ENCODE measurements around the gene CCDC50.

The CCDC50 gene

DNA sequence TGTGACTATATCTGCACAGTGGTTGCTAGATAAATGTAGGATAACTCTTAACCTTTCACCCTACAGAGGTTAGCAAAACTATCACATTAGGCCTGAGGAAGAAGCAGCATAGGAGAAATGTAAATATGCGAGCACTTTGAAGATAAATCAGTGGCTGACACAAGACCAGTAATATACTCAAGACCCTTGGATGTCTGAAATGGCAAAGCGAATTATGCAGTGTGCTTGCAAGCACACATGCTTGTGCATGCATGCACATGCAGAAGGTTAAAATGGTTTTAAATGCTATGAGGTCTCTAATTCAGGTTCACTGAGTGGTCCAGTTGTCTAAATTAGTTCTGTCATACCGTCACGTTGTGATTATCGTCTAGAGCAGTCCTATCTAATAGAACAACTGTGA is 14.7 kb downstream of the CCDC50 start:
- Mint-ChIP-seq H3K36me3 (ENCODE audit: insufficient read depth) (no peaks in the 10 kb centered on the region), H3K27ac (no peak overlapping the region), H3K27me3 (no peaks in the 10 kb centered on the region), H3K4me1 (ENCODE audit: low read depth in 2 of 2) (peaks cover 0 to 2% of the 10 kb centered on the region in 2 donors), H3K9me3 (peaks cover 0 to 3% of the 10 kb centered on the region in 2 donors), H3K4me3 (no peak overlapping the region)
- no peak for ATAC-seq (replicated peaks)
- no peak for DNase-seq

DNA sequence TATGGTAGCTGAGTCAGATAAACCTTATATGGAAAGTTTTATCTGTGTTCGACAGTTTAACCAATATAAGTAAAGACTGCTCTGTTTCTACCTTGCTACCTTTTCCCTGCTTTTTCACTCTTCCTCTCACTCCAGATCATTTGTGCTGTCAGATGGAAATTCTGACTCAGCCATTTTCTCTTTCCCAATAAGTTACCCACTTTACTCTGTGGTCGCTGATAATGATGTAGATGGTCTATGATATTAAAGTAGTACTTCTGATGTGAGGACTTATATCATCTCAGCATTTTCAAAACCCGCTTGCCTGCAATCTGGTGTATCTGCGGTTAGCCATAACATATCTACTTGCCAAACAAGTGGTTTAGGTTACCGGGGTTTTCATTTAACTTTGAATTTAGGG is 16.1 kb downstream of the CCDC50 start:
- Mint-ChIP-seq H3K4me1 (ENCODE audit: low read depth in 2 of 2) (peaks cover 0 to 2% of the 10 kb centered on the region in 2 donors), H3K36me3 (ENCODE audit: insufficient read depth) (no peaks in the 10 kb centered on the region), H3K27me3 (no peaks in the 10 kb centered on the region), H3K9me3 (peaks cover 0 to 3% of the 10 kb centered on the region in 2 donors), H3K27ac (no peak overlapping the region), H3K4me3 (no peak overlapping the region)
- ATAC-seq (replicated peaks) (no peak), DNase-seq (no peak)

DNA sequence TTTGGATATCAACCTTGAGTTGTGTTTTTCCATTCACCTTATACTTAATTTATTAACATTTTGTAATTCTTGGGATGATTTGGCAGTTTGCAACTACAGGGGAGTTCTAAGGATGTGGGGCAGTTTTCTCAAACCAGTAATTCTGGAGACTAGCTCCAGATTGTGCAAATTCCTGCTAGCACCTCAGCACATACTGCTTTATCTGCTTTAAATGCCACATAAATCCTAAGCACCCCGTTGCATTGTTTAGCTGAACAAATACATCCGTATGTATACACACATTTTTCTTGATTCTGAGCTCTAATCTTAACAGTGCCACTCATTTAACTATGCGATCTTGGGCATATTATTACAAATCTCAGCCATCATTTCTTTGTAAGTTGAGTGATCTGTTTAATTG is 18.0 kb downstream of the CCDC50 start:
- ATAC-seq (replicated peaks), result no peak
- no peaks in the 10 kb centered on the region for H3K36me3 Mint-ChIP-seq (ENCODE audit: insufficient read depth)
- H3K27ac Mint-ChIP-seq, result no peak overlapping the region
- no peak for DNase-seq
- H3K4me3 Mint-ChIP-seq, result no peak overlapping the region
- H3K9me3 Mint-ChIP-seq, result peaks cover 0 to 3% of the 10 kb centered on the region in 2 donors
- no peaks in the 10 kb centered on the region for H3K27me3 Mint-ChIP-seq
- H3K4me1 Mint-ChIP-seq (ENCODE audit: low read depth in 2 of 2), result peaks cover 0 to 2% of the 10 kb centered on the region in 2 donors

DNA sequence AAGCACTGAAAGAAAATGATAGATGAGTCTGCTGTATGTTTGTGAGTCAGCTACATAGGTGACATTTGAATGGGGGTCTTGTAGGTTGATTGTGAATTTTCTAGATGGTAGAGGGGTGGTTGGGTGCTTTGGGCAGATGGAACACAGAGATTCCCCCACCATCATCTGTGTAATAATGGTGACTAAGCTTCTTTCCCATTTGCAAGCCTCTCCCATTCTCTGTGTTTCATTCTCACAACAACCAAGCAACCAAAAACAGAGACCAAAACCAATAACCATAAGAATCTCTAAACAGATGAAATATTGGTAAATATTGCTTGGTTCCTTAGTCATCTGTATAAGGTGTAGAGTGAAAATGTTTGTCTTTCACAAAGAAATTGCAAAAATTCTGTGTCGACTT is 18.9 kb downstream of the CCDC50 start:
- H3K27ac Mint-ChIP-seq, result no peak overlapping the region
- no peak overlapping the region for H3K4me3 Mint-ChIP-seq
- no peaks in the 10 kb centered on the region for H3K36me3 Mint-ChIP-seq (ENCODE audit: insufficient read depth)
- ATAC-seq (replicated peaks) (no peak), DNase-seq (no peak)
- H3K27me3 Mint-ChIP-seq, result no peaks in the 10 kb centered on the region
- peaks cover 0 to 3% of the 10 kb centered on the region in 2 donors for H3K9me3 Mint-ChIP-seq
- H3K4me1 Mint-ChIP-seq (ENCODE audit: low read depth in 2 of 2), result peaks cover 0 to 2% of the 10 kb centered on the region in 2 donors

DNA sequence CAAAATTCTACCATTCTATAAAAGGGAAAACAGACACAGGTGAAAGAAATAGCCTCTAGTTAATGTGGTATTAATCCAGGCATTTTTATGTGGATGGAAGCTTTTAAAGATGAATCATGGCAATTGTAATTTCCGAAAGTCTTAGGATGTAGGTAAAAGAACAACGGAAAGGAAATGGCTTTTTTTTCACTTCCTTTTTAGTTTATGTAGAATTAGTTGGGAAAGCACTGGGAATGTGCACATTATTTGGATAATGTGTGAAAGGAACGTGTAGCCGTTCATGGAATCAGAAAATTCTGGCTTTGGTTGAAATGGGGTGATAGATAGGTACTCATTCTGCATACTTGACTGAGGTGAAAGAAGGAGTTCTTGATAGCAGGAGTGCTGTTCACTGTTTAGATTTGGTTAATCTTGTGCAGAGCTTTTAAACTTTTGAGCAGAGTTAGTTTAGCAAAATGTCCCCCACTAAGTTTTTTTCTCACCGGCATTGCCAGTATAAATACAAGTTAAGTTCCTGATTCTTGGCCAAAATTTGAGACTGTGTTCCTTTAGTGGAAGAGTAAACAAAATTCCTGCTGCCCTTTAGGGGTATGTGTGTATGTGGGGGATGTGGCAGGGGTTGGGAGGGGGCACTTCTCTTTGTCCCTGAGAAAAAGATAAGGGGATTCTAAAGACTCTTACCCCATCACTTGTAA is 21.3 kb downstream of the CCDC50 start:
- H3K27ac Mint-ChIP-seq, result no peak overlapping the region
- H3K27me3 Mint-ChIP-seq, result no peaks in the 10 kb centered on the region
- no peaks in the 10 kb centered on the region for H3K4me1 Mint-ChIP-seq (ENCODE audit: low read depth in 2 of 2)
- no peak overlapping the region for H3K4me3 Mint-ChIP-seq
- no peak for ATAC-seq (replicated peaks)
- no peak for DNase-seq
- H3K36me3 Mint-ChIP-seq (ENCODE audit: insufficient read depth), result no peaks in the 10 kb centered on the region
- no peaks in the 10 kb centered on the region for H3K9me3 Mint-ChIP-seq

DNA sequence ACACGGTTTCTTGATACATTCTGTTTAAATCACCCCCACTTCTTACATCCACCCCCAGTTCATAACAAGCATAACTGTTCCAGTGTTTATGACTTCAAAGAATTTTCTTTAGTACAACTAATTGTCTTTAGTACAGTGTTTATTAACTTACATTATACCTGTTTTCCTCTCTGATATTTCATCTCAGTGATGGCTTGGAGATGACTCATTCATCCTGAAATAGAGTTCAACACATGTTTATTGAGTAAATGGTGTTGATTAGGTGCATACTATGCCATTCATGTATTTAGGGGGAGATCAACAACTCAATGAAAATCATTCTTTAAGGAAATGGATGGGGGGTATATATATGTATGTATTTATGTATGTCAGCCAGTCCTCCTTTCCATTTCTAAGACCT is 22.8 kb downstream of the CCDC50 start:
- Mint-ChIP-seq H3K27ac (no peak overlapping the region), H3K27me3 (no peaks in the 10 kb centered on the region), H3K4me1 (ENCODE audit: low read depth in 2 of 2) (no peaks in the 10 kb centered on the region), H3K36me3 (ENCODE audit: insufficient read depth) (no peaks in the 10 kb centered on the region), H3K4me3 (no peak overlapping the region), H3K9me3 (no peaks in the 10 kb centered on the region)
- DNase-seq (no peak), ATAC-seq (replicated peaks) (no peak)

DNA sequence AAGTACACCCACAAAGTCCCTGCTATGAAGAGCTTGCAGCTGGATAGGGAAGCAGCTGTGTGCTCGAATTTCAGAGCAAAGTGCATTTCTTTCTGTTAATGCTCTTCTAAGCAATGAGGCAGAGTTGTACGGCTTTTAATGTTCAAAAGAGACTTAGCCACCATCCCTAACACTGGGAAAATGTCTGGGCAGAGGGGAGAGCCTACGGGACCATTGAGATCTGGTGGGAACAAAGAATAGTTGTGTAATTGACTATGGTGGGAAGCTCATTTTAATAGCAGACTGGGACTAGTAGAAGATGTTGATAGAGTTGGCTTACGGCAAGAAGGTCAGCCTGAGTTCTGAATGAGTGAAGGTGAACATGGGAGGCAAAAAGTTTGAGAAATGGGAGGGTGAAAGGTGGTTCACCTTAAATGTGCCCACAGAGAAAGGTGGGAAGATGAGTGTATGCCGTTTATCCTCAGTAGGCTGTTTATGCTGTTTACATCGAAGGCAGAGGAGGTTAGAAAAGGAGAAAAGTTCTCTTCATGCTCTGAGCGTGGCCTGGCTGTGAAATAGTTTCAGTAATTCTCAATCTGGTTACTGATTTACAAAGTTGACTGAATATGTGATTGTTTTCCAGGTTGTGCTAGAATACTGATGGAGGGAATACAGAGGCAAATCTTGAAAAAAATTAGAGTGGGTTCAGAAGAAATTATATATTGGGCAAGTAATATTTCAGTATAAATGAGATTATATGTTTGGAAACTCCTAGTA is 24.0 kb downstream of the CCDC50 start:
- H3K4me3 Mint-ChIP-seq, result no peak overlapping the region
- no peak for DNase-seq
- H3K27ac Mint-ChIP-seq, result no peak overlapping the region
- no peaks in the 10 kb centered on the region for H3K27me3 Mint-ChIP-seq
- no peaks in the 10 kb centered on the region for H3K4me1 Mint-ChIP-seq (ENCODE audit: low read depth in 2 of 2)
- H3K9me3 Mint-ChIP-seq, result no peaks in the 10 kb centered on the region
- no peaks in the 10 kb centered on the region for H3K36me3 Mint-ChIP-seq (ENCODE audit: insufficient read depth)
- no peak for ATAC-seq (replicated peaks)

DNA sequence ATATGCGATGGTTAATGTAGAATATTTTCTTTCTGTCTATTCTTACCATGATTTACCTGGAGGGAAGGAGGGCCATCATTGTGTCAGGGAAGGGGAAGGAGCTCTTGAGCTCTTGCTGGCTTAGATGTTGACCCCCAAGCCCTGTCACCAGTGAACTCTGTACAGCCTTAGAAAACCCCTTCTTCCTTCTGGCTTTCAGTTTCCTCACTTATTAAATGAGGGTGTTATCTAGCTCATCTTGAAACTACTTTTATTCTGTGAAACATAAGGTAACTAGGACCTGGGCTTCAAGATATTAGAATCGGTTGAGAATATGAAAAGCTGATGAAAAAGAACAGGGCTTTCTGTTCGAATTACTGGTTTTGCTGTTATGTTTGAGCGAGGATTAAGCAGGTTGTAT is 26.2 kb downstream of the CCDC50 start:
- no peaks in the 10 kb centered on the region for H3K27me3 Mint-ChIP-seq
- H3K36me3 Mint-ChIP-seq (ENCODE audit: insufficient read depth), result no peaks in the 10 kb centered on the region
- DNase-seq (no peak), ATAC-seq (replicated peaks) (no peak)
- no peak overlapping the region for H3K4me3 Mint-ChIP-seq
- H3K9me3 Mint-ChIP-seq, result no peaks in the 10 kb centered on the region
- no peak overlapping the region for H3K27ac Mint-ChIP-seq
- H3K4me1 Mint-ChIP-seq (ENCODE audit: low read depth in 2 of 2), result no peaks in the 10 kb centered on the region

DNA sequence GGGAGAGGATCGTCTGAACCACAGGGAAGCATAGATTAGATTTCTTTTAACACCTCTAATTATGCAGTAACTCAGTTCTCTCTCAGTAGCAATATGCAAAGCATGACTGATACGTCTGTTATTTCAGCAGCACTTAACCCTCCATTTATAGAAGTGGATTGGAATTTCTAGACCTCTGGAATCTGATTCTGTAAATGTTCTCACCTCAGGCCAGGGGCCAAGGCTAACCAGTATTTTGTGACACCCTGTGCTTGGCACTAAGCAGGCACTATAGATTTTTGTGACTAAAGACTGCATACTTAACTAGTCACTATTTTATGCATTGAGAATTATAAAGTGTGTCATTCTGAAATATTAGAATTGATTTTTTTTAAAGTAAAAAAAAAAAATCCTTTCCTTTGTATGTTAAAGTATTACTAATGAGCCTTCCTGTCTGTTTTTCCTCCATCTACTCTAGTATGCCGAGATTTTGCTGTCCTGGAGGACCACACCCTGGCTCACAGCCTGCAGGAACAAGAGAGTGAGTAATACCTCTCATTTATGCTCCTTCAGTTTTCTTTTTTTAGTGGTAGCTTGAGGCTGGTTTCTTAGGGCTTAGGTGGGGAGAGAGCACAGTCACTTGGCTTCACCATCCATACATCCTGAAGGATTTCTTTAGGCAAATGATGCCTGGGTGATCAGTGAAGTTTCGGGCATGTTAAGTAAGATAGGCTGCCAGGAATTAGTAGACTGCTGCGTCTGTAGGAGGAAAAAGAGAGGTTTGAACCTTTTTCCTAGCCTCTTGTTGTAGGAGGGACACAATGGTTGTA is 27.6 kb downstream of the CCDC50 start:
- ATAC-seq (replicated peaks), result no peak
- Mint-ChIP-seq H3K27ac (no peak overlapping the region), H3K4me3 (no peak overlapping the region), H3K4me1 (ENCODE audit: low read depth in 2 of 2) (no peaks in the 10 kb centered on the region), H3K36me3 (ENCODE audit: insufficient read depth) (peaks cover 4% of the 10 kb centered on the region), H3K27me3 (no peaks in the 10 kb centered on the region), H3K9me3 (no peaks in the 10 kb centered on the region)
- no peak for DNase-seq

DNA sequence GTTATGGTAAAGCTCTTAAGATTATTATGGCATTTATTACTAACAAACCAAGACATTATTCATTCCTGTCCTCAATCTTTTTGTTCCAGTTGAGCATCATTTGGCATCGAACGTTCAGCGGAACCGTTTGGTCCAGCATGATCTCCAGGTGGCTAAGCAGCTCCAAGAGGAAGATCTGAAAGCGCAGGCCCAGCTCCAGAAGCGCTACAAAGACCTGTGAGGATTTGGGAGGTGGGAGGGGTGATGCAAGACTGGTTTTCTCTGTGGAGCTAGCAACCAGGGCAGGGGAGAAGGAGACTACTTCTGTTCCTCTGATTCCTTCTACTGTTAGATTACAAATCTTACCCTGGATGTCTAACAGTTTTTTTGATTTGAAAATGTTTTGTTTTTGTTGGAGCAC is 28.7 kb downstream of the CCDC50 start:
- Mint-ChIP-seq H3K27ac (no peak overlapping the region), H3K36me3 (ENCODE audit: insufficient read depth) (peaks cover 9% of the 10 kb centered on the region), H3K27me3 (no peaks in the 10 kb centered on the region), H3K4me3 (no peak overlapping the region), H3K4me1 (ENCODE audit: low read depth in 2 of 2) (no peaks in the 10 kb centered on the region), H3K9me3 (no peaks in the 10 kb centered on the region)
- ATAC-seq (replicated peaks) (no peak), DNase-seq (no peak)

DNA sequence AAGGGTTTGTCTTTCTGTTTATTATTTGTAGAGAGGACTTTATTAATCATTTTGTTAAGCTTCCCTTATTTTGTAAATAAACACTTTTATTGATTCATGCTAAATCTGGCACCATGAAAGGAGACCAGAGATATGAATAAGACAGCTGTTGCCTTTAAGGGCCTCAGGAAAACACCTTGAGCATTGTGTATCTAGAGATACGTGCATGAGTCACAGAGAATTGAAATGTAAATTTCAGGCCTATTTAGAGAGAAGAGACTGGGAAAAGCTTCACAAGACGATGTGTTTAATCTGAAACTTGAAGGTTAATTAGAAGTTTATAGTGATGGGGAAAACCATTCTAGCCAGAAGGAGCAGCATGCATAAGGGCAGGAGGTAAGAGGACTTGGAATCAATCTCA is 29.7 kb downstream of the CCDC50 start:
- no peak for DNase-seq
- Mint-ChIP-seq H3K27ac (no peak overlapping the region), H3K36me3 (ENCODE audit: insufficient read depth) (peaks cover 9% of the 10 kb centered on the region), H3K4me3 (no peak overlapping the region), H3K4me1 (ENCODE audit: low read depth in 2 of 2) (no peaks in the 10 kb centered on the region), H3K27me3 (no peaks in the 10 kb centered on the region), H3K9me3 (no peaks in the 10 kb centered on the region)
- ATAC-seq (replicated peaks), result no peak

DNA sequence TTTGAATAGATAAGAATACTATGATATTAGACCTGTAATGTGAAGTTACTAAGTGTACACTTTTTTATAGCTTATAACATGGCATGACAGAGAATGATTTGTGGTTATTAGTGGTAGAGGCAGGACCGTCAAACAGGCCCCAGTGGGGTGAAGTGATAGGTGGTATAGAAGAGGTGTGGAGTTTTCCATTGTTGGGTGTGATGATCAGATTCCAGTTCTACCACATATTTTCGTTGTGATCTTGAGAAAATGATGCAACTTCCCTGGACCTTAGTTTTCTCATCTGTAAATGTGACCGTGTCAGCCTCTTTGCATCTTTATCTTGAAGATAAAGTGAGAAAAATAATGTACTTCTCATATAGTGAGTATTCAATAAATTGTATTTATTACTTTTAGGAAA is 31.4 kb downstream of the CCDC50 start:
- no peaks in the 10 kb centered on the region for H3K9me3 Mint-ChIP-seq
- no peaks in the 10 kb centered on the region for H3K4me1 Mint-ChIP-seq (ENCODE audit: low read depth in 2 of 2)
- DNase-seq (no peak), ATAC-seq (replicated peaks) (no peak)
- no peak overlapping the region for H3K27ac Mint-ChIP-seq
- no peak overlapping the region for H3K4me3 Mint-ChIP-seq
- H3K27me3 Mint-ChIP-seq, result no peaks in the 10 kb centered on the region
- peaks cover 12% of the 10 kb centered on the region for H3K36me3 Mint-ChIP-seq (ENCODE audit: insufficient read depth)

DNA sequence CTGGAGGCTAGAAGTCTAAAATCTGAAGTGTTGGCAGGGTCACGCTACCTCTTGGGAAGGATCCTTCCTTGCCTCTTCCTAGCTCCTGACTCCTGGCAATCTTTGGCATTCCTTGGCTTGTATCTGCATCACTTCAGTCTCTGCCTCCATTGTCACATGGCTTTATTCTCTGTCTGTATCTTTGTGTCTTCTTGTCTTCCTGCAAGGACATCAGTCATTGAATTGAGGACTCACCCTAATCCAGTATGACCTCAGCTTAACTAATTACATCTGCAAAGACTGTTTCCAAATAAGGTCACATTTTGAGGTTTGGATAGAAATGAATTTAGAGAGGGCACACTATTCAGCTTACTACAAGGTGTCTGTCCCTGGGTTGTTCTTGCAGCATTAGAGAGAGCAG is 32.3 kb downstream of the CCDC50 start:
- H3K9me3 Mint-ChIP-seq, result no peaks in the 10 kb centered on the region
- H3K27ac Mint-ChIP-seq, result no peak overlapping the region
- no peaks in the 10 kb centered on the region for H3K4me1 Mint-ChIP-seq (ENCODE audit: low read depth in 2 of 2)
- DNase-seq (no peak), ATAC-seq (replicated peaks) (no peak)
- H3K36me3 Mint-ChIP-seq (ENCODE audit: insufficient read depth), result peaks cover 12% of the 10 kb centered on the region
- H3K4me3 Mint-ChIP-seq, result no peak overlapping the region
- H3K27me3 Mint-ChIP-seq, result no peaks in the 10 kb centered on the region

DNA sequence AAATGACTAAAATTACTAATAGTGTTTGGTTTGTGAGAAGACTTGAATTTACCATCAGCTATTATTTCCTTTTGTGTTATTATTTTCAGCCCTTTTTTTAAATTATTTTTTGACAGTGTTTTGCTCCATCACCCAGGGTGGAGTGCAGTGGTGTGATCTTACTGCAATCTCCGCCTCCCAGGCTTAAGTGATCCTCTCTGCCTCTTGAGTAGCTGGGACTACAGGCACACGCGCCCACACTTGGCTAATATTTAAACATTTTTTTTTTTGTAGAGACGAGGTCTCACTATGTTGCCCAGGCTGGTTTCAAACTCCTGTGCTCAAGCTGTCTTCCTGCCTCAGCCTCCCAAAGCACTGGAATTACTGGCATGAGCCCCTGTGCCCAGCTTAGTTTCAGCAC is 32.8 kb downstream of the CCDC50 start:
- Mint-ChIP-seq H3K9me3 (no peaks in the 10 kb centered on the region), H3K4me1 (ENCODE audit: low read depth in 2 of 2) (no peaks in the 10 kb centered on the region), H3K27ac (no peak overlapping the region), H3K4me3 (no peak overlapping the region), H3K27me3 (no peaks in the 10 kb centered on the region), H3K36me3 (ENCODE audit: insufficient read depth) (peaks cover 12% of the 10 kb centered on the region)
- DNase-seq, result no peak
- no peak for ATAC-seq (replicated peaks)

Data from effector memory CD8-positive, alpha-beta T cell (primary cell).